ENCODE data around the gene RND1.
"Not testable (repeated sequence)": the region's sequence is repeated elsewhere in the genome, so short reads cannot be mapped to it uniquely, and the experiment has no call there.

DNA sequence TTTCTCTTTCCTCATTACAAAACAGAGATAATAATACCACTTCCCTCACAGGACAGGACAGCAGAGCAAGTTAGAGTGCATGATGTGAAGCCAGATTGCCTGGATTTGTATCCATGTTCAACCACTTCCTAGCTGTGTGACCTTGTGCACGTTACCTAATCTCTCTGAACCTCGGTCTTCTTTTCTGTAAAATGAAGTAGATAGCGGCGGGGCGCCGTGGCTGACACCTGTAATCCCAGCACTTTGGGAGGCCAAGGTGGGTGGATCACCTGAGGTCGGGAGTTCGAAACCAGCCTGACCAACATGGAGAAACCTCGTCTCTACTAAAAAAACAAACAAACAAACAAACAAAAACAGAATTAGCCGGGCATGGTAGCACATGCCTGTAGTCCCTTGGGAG lies 10.7 kb downstream of the RND1 start:
- not testable (repeated sequence) for TF ChIP-seq TAF1, POLR2A, POLR2AphosphoS5, POU2F2 (IDR thresholded peaks at IDR 0.05; ENCODE audit: low read depth, low read length)

Measured in GM12891 (cell line).